Measurements from ENCODE around the gene MBD4. TPM values are rescaled to one million over a fixed set of nuclear protein-coding genes. Genes with fewer than 3 reads are reported as not detected.

MBD4 gene
- total and polyA plus RNA-seq, 10 of the 15 experiments (the other 5 are each of a cell fraction or from before 2014, with no cell fraction given): 17.7 to 59.0 (median 49.0) TPM

- no peak overlapping the region for H3K4me2 ChIP-seq (ENCODE audit: control insufficient read depth, insufficient read depth)
- H3K79me2 ChIP-seq (ENCODE audit: control insufficient read depth, insufficient read depth, low read length): no peaks in the 10 kb centered on the region
- RAD21 ChIA-PET (ENCODE audit: unreplicated experiment): interaction anchor here (0.7 to 1.4 kb wide), 2 partner anchors 18 to 34 kb away, joined by 3 to 4 read pairs; no protein-coding TSS in a partner anchor
- no peak overlapping the region for H3K9ac ChIP-seq (ENCODE audit: control insufficient read depth, insufficient read depth, low read length)
- no peaks in the 10 kb centered on the region for H3K36me3 ChIP-seq (ENCODE audit: control insufficient read depth in 2 of 2, insufficient read depth in 2 of 2, low read length in 1 of 2)
- CTCF ChIA-PET: interaction anchor here (1.0 to 1.4 kb wide), 3 partner anchors 12 to 18 kb away, joined by 3 to 8 read pairs (median 3); no protein-coding TSS in a partner anchor
- H3K27ac ChIP-seq (ENCODE audit: control insufficient read depth, insufficient read depth): no peak overlapping the region
- H3K4me1 ChIP-seq (ENCODE audit: control insufficient read depth, insufficient read depth, low read length): peaks cover 6% of the 10 kb centered on the region
- 94% methylated on average over 1 of the region's 1 CpG for WGBS (ENCODE audit: insufficient coverage, insufficient replicate concordance, low lambda C conversion rate, missing lambda C conversion rate)
- no TSS peak for BruUV-seq (replicated peaks)
- SMC1A ChIA-PET (ENCODE audit: uncharacterized antibody, unreplicated experiment): interaction anchor here (0.8 to 1.1 kb wide), 3 partner anchors 17 to 34 kb away, joined by 3 to 5 read pairs (median 4); no protein-coding TSS in a partner anchor
- intact Hi-C loops (cut with micrococcal nuclease; ENCODE audit: unreplicated experiment) (no loop called here), in situ Hi-C loops (cut with MboI) (no loop called here)
- H2AFZ ChIP-seq (ENCODE audit: control insufficient read depth, low read depth, low read length): no peak overlapping the region
- no peaks in the 10 kb centered on the region for H3K27me3 ChIP-seq (replicated peaks in 1 of 2; ENCODE audit: control insufficient read depth in 2 of 2, insufficient read depth in 2 of 2, low read length in 1 of 2)
- no peaks in the 10 kb centered on the region for H4K20me1 ChIP-seq (ENCODE audit: control insufficient read depth, insufficient read depth)
- FAIRE-seq (no peak), ATAC-seq (no peak), DNase-seq (ENCODE audit: low read depth, low spot score) (no peak)
- no peak for TF ChIP-seq EZH2 (IDR thresholded peaks at IDR 0.05; ENCODE audit: borderline replicate concordance, control insufficient read depth, low read depth, low read length)
- no peak for TF ChIP-seq ATF3 (IDR thresholded peaks at IDR 0.05; ENCODE audit: borderline replicate concordance, extremely low read depth, low read depth, low read length)
- TF ChIP-seq BRCA1 (IDR thresholded peaks at IDR 0.05; ENCODE audit: low read depth, low read length): no peak
- no peak for TF ChIP-seq SUZ12 (IDR thresholded peaks at IDR 0.05; ENCODE audit: unreplicated experiment)
- TF ChIP-seq ATF2 (IDR thresholded peaks at IDR 0.05; ENCODE audit: low read length): no peak
- no peak for TF ChIP-seq MTA3 (IDR thresholded peaks at IDR 0.05; ENCODE audit: borderline replicate concordance, low read length)
- TF ChIP-seq CEBPB (IDR thresholded peaks at IDR 0.05; ENCODE audit: borderline replicate concordance in 1 of 2, low read depth in 2 of 2, low read length in 2 of 2): no peak
- no peak for TF ChIP-seq MEF2B (IDR thresholded peaks at IDR 0.05; ENCODE audit: partially characterized antibody, poor library complexity, severe bottlenecking)
- no peak for TF ChIP-seq BMI1 (IDR thresholded peaks at IDR 0.05; ENCODE audit: borderline replicate concordance)
- TF ChIP-seq SMAD5 (IDR thresholded peaks at IDR 0.05; ENCODE audit: low read depth): no peak
- no peak for TF ChIP-seq NR2C2 (IDR thresholded peaks at IDR 0.05; ENCODE audit: borderline replicate concordance, control insufficient read depth, insufficient read length, low read depth)
- no peak for TF ChIP-seq MLLT1 (IDR thresholded peaks at IDR 0.05)
- H3K4me3 ChIP-seq: no peak overlapping the region
- POLR2A ChIA-PET: interaction anchor here (0.6 to 1.4 kb wide), 3 partner anchors 10 to 21 kb away, joined by 3 to 5 read pairs (median 4); partner anchors contain the start of gene EFCAB12
- no peaks in the 10 kb centered on the region for H3K9me3 ChIP-seq (replicated peaks; ENCODE audit: control insufficient read depth, insufficient read depth, low read length)
Measured at GRCh38 chr3:129417326-129417725, 22.4 kb downstream of the MBD4 start.

Data from GM12878 (cell line).